NCI-H128 (cell line): ENCODE results near the gene SNTG2.

ENCODE experiments used
- DNase-seq: peaks from one replicate; lab custom pipeline; 2025; ENCODE audit not compliant: unreplicated experiment; lab: John Stamatoyannopoulos, UW

SNTG2 gene

GRCh38 chr2:951224-952006 is 766 bp downstream of the SNTG2 start:
- DNase-seq: no peak

GRCh38 chr2:953408-953807 is 2.8 kb downstream of the SNTG2 start:
- DNase-seq: no peak

GRCh38 chr2:953975-954686 is 3.5 kb downstream of the SNTG2 start:
- DNase-seq: no peak

GRCh38 chr2:954687-955000 is 4.0 kb downstream of the SNTG2 start:
- no peak for DNase-seq

- DNase-seq: no peak
Measured at GRCh38 chr2:955829-956731, 5.4 kb downstream of the SNTG2 start.

GRCh38 chr2:959457-959856 is 8.8 kb downstream of the SNTG2 start:
- DNase-seq: no peak

- peak; percentile 54 for DNase-seq
Measured at GRCh38 chr2:960061-960736, 9.6 kb downstream of the SNTG2 start.

GRCh38 chr2:961786-962185 is 11.1 kb downstream of the SNTG2 start:
- DNase-seq: no peak

GRCh38 chr2:963876-964275 is 13.2 kb downstream of the SNTG2 start:
- no peak for DNase-seq

- DNase-seq: no peak
Measured at GRCh38 chr2:964562-964961, 13.9 kb downstream of the SNTG2 start.

- no peak for DNase-seq
Measured at GRCh38 chr2:965640-966147, 15.0 kb downstream of the SNTG2 start.

- DNase-seq: no peak
Measured at GRCh38 chr2:973129-973528, 22.5 kb downstream of the SNTG2 start.

- DNase-seq: no peak
Measured at GRCh38 chr2:974054-974453, 23.4 kb downstream of the SNTG2 start.

GRCh38 chr2:974502-974901 is 23.9 kb downstream of the SNTG2 start:
- peak; percentile 45 for DNase-seq

GRCh38 chr2:975095-975494 is 24.4 kb downstream of the SNTG2 start:
- DNase-seq: no peak

- no peak for DNase-seq
Measured at GRCh38 chr2:979069-979928, 28.6 kb downstream of the SNTG2 start.

GRCh38 chr2:980176-980575 is 29.5 kb downstream of the SNTG2 start:
- no peak for DNase-seq

- DNase-seq: no peak
Measured at GRCh38 chr2:981258-981657, 30.6 kb downstream of the SNTG2 start.

- no peak for DNase-seq
Measured at GRCh38 chr2:981759-982158, 31.1 kb downstream of the SNTG2 start.

- no peak for DNase-seq
Measured at GRCh38 chr2:985317-985898, 34.8 kb downstream of the SNTG2 start.
